Lung (tissue), 12 donors: Measurements from ENCODE around the gene NTHL1. TPM values are rescaled to one million over a fixed set of nuclear protein-coding genes. Genes with fewer than 3 reads are reported as not detected.

Experiments
- ATAC-seq: fragments of 200-7000 bp; cut with Tn5 transposase; one replicate; pipeline ENCODE4 v1.9.1; 2020; ENCODE audit warnings: moderate number of reproducible peaks; ENCODE audit not compliant: insufficient read depth, low FRiP score
- DNase-seq, 3 donors: peaks; one replicate each; pipeline ENCODE4 v3.0.0-alpha.2; 2013 to 2017
- H3K27ac ChIP-seq, 2 donors: one replicate each; pipeline ENCODE4 v1.5.1; 2013; ENCODE audit warnings: mild to moderate bottlenecking in 2 of 2, moderate library complexity in 2 of 2, control low read depth in 1 of 2, inconsistent platforms in 1 of 2, low read depth in 1 of 2, low read length in 1 of 2
- H3K27me3 ChIP-seq, 3 donors: one replicate each; pipeline ENCODE4 v1.5.1; 2013; ENCODE audit warnings: low read length in 2 of 3; ENCODE audit not compliant: control insufficient read depth in 3 of 3, insufficient read depth in 3 of 3
- H3K36me3 ChIP-seq, 4 donors: one replicate each; pipeline ENCODE4 v1.5.1; 2013; ENCODE audit warnings: low read length in 4 of 4, mild to moderate bottlenecking in 1 of 4, moderate library complexity in 1 of 4; ENCODE audit not compliant: control insufficient read depth in 4 of 4, insufficient read depth in 4 of 4
- H3K4me1 ChIP-seq, 5 donors: one replicate each; pipeline ENCODE4 v1.5.1; 2013; ENCODE audit warnings: low read length in 5 of 5, mild to moderate bottlenecking in 2 of 5, moderate library complexity in 1 of 5; ENCODE audit not compliant: control insufficient read depth in 5 of 5, insufficient read depth in 5 of 5
- H3K4me3 ChIP-seq: one replicate; pipeline ENCODE4 v1.5.1; 2013; ENCODE audit warnings: mild to moderate bottlenecking, control low read depth, moderate library complexity
- H3K9ac ChIP-seq, 2 donors: one replicate each; pipeline ENCODE4 v1.5.1; 2013; ENCODE audit warnings: low read length in 2 of 2, control low read depth in 1 of 2; ENCODE audit not compliant: insufficient read depth in 1 of 2
- H3K9me3 ChIP-seq, 4 donors: one replicate each; pipeline ENCODE4 v1.5.1; 2013; ENCODE audit warnings: low read length in 3 of 4, mild to moderate bottlenecking in 1 of 4, moderate library complexity in 1 of 4; ENCODE audit not compliant: control insufficient read depth in 4 of 4, insufficient read depth in 3 of 4
- WGBS, 2 donors: extraction: QIAGEN DNeasy Blood & Tissue Kit; methylation state at CpG; one replicate each; pipeline ENCODE4 v1.1.7; 2013; 5-methylcytosine and 5-hydroxymethylcytosine counted together
- polyA plus RNA-seq, 2 donors: library from polyadenylated mRNA; stranded (reverse); fragments of 200-250 nt; gene quantifications; one replicate each; pipeline ENCODE4 v1.2.1, GENCODE V29; 2013
- total RNA-seq, 2 donors: library from RNA; depleted of rRNA in 1 of 2; stranded (reverse); fragments of >200 nt in 1 of 2; gene quantifications; one replicate each; pipeline ENCODE4 v1.2.1, GENCODE V29; 2014 to 2021
- TF ChIP-seq, protein P1 (sequence below): IDR thresholded peaks from 2 replicates; pipeline ENCODE4 v1.5.1; 2012; ENCODE audit warnings: mild to moderate bottlenecking; ENCODE audit errors: control extremely low read depth, extremely low read depth
- donor health status: control.
- donor health status: control.
- donor health status: Bipolar disorder and iron deficiency.
- donor health status: healthy.
- donor health status: DM: yes; HTN: yes; CAD: no.

Gene NTHL1
- total and polyA plus RNA-seq, 4 donors = 19.3 to 43.5 (median 29.1) TPM

DNA sequence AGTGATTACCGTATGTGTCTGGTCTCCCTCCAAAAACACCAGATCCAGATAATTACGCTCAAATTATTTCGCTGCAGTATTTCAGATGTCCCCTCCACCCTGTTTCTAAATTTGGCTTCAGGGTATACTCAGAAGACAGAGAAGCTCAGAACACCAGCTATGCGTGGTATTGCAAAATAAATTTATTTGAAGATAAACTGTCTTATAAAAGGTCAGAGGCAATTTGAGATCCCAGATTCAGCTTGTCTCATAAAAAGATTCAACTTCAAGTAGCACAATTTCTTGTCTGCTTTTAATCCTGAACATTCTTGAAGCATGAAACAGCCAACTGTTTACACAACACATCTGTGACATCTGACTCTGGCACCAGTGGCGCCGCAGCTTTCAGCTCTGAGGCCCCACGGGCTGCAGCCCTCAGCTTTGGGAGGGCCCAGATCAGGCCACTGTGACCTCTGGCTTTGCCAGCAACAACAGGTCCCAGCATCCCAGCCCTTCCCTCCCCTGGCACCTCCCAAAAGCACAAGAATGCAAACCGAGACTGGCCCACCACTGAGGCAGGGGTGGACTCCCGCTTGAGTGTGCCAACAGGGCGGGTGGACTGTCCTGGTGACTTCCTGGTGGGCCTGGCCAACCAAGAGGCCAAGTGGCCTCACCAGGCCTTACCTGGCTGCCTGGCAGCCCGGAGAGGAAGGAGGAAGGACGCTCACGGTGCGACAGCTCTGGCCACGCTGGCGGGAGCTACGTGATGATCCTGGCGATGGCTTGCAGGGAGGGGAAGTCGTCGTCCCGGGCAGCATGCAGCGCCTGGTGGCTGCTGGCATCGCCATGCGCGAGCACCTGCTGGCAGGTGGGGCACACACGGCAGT lies 49.9 kb downstream of the NTHL1 start:
- no peak overlapping the region for H3K4me3 ChIP-seq
- no peaks in the 10 kb centered on the region for H3K4me1 ChIP-seq
- H3K27ac ChIP-seq = peak overlapping the region in 1 of 2 donors; percentile 20
- TF ChIP-seq, protein P1, sequence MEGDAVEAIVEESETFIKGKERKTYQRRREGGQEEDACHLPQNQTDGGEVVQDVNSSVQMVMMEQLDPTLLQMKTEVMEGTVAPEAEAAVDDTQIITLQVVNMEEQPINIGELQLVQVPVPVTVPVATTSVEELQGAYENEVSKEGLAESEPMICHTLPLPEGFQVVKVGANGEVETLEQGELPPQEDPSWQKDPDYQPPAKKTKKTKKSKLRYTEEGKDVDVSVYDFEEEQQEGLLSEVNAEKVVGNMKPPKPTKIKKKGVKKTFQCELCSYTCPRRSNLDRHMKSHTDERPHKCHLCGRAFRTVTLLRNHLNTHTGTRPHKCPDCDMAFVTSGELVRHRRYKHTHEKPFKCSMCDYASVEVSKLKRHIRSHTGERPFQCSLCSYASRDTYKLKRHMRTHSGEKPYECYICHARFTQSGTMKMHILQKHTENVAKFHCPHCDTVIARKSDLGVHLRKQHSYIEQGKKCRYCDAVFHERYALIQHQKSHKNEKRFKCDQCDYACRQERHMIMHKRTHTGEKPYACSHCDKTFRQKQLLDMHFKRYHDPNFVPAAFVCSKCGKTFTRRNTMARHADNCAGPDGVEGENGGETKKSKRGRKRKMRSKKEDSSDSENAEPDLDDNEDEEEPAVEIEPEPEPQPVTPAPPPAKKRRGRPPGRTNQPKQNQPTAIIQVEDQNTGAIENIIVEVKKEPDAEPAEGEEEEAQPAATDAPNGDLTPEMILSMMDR = no peak
- no peak overlapping the region for H3K9ac ChIP-seq
- H3K9me3 ChIP-seq = no peaks in the 10 kb centered on the region
- ATAC-seq (peak; percentile 20), DNase-seq (peak in 2 of 3 donors; percentile 33 to 52)
- peaks cover 0 to 4% (median 0%) of the 10 kb centered on the region in 3 donors for H3K27me3 ChIP-seq
- WGBS, 2 donors = 83 to 87% methylated on average over 26 of the region's 26 CpGs
- H3K36me3 ChIP-seq = peaks cover 2 to 50% (median 22%) of the 10 kb centered on the region in 4 donors

DNA sequence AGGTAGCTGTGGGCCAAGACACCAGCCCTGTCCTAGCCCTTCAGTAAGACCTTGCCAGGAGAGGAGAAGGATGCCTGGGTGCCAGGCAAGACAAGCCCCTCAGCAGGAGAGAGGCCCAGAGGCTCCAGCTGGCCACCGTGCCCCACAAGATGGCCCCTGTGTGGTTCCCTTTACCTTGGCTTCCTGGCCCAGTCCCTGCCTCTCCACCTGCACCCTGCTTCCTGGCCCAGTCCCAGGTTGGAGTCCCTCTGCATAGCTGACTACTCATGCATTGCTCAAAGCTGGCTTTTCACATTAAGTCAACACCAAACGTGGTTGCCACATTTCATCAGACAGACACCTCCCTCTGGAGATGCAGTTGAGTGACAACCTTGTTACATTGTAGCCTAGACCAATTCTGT lies 53.9 kb downstream of the NTHL1 start:
- no peak for ATAC-seq
- Histone ChIP-seq H3K27ac (no peak overlapping the region), H3K4me1 (peaks cover 0 to 7% (median 6%) of the 10 kb centered on the region in 5 donors), H3K9me3 (no peaks in the 10 kb centered on the region), H3K27me3 (peaks cover 0 to 27% (median 24%) of the 10 kb centered on the region in 3 donors), H3K4me3 (no peak overlapping the region), H3K36me3 (peaks cover 0 to 12% (median 7%) of the 10 kb centered on the region in 4 donors), H3K9ac (no peak overlapping the region)
- 50 to 57% methylated on average over 2 of the region's 2 CpGs for WGBS, 2 donors
- DNase-seq = no peak
- TF ChIP-seq, protein P1 = no peak

DNA sequence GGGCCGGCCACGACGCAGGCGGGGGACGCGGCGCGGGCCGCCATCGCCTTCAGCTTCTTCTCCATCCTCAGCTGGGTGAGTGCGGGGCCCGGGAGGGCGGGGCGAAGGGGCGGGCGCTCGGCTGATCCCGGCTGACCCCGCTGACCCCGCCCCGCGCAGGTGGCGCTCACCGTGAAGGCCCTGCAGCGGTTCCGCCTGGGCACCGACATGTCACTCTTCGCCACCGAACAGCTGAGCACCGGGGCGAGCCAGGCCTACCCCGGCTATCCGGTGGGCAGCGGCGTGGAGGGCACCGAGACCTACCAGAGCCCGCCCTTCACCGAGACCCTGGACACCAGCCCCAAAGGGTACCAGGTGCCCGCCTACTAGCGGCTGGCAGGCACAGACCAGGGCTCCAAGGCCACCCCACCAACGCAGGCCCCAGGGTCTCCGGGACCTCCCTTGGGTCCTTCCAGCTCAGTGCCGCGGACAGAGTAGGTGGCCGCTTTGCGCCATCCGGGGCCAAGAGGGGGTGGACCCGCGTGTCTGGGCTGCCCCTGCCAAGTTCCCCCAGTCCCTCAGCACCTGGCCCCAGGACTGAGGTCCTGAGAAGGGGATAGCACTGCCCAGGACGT lies 54.8 kb downstream of the NTHL1 start:
- DNase-seq (no peak), ATAC-seq (no peak)
- peaks cover 0 to 30% (median 27%) of the 10 kb centered on the region in 3 donors for H3K27me3 ChIP-seq
- H3K9ac ChIP-seq = no peak overlapping the region
- peaks cover 0 to 4% (median 2%) of the 10 kb centered on the region in 4 donors for H3K36me3 ChIP-seq
- peaks cover 0 to 7% (median 6%) of the 10 kb centered on the region in 5 donors for H3K4me1 ChIP-seq
- WGBS, 2 donors = 51 to 56% methylated on average over 44 to 50 of the region's 50 CpGs
- H3K4me3 ChIP-seq = peak overlapping the region; percentile 8
- peak overlapping the region in 1 of 2 donors; percentile 52 for H3K27ac ChIP-seq
- no peaks in the 10 kb centered on the region for H3K9me3 ChIP-seq
- TF ChIP-seq, protein P1 = no peak
